Measurements from ENCODE around the gene MEGF11.

Gene MEGF11

DNA sequence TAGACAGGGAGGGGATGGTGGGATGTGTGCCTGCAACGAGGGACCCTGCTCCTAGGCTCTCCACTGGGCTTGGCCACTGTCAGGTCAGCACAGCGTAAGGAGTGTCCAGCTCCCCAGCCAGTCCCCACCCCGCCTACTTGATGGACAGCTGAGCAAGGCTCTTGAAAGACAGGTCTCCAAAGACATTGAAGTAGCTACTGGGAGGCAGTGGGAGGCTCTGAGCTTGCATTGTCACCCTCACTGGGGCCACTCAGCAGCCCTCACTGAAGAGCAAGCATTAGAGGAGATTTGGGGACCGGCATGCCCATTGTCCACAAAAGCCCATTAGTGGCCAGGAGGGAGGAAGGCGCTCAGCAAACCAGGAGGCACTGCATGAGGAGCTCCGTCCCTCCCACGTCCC lies 146.5 kb downstream of the MEGF11 start:
- no peak for DNase-seq

DNA sequence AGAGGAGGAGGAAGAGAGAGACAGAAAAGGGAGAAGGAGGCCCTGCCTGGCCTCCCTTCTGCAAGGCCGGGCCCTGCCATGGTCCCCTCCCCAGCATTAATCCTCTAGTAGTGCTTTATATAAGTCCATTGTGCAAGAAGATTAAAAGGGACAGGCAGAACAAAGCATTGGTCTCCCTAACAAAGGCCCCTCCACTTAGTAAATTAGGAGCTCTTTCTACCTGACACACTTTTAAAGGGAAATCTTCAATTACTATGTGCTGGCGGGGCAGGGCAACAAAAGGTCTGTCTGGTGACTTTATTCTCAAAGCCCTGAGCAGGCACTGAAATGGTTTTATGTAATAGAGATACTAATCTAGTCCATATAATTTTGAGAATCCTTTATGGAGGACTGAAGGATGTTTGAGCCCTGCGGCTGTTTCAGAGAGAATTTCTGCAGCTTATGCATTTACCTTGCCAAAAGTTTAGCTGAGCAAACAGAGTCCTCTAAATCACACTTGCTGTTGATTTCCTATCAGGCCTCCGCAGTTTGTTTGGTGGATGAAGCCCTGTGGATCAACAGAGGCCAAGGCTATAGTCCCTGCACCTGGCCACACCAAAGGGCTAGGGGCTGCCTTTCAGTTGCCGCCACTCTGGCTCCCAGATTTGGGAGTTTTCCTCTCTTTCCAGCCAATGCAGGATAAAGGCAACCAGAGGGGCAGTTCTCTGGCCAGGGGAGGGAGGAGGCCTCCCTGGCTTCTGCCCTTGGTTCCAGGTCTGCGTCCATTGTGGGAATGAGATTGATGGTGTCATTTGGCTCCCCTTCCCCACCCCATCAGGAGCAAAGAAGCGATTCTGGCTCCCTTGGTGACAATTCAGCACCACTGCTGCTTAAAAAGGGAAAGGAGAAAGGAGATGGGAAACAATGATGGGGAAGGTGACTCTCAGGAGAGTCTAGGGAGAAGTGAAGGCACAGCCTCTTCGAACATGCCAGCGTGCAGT lies 148.0 kb downstream of the MEGF11 start:
- no peak for DNase-seq

DNA sequence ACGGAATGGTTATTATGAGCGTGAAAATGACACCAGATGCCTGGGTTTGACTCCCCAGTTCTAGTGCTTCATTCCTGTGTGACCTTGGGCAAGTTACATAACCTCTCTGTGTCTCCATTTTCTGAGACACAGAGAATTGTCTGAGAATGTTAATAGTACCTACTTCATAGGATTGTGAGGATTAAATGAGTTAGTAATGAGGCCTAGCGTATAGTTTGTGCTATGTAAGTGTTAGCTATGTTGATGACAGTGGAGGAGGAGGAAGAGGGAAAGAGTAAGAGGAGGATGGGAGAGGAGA lies 150.3 kb downstream of the MEGF11 start:
- DNase-seq, result no peak

DNA sequence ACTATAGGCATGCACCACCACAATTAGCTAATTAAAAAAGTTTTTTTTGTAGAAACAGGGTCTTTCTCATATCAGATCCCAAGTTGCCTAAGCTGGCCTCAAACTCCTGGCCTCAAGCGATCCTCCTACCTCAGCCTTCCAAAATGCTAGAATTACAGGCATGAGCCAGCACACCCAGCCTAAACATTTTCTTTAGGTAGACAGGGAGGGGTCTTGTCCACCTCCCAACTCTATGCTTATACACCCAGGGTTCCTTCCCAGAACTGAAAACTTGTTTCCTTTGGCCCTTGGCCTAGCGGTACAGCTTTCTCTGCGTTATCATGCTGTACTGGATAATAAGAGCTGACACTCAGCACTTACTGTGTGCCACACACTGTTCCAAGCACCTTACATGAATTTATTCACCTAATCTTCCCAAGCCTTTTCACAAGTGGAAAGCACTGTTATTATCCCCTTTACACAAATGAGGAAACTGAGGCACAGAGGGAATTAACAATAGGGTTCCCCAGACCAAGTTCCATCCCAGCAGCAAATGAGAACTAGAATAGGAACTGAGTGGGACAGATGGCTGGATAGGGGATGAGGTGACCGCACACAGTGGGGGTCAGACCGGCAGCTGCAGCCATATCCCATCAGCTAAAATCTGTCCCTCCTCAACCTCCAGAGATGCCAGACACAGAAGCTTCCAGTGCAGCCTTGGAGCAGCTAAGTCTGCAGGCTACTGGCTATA lies 150.8 kb downstream of the MEGF11 start:
- no peak for DNase-seq

DNA sequence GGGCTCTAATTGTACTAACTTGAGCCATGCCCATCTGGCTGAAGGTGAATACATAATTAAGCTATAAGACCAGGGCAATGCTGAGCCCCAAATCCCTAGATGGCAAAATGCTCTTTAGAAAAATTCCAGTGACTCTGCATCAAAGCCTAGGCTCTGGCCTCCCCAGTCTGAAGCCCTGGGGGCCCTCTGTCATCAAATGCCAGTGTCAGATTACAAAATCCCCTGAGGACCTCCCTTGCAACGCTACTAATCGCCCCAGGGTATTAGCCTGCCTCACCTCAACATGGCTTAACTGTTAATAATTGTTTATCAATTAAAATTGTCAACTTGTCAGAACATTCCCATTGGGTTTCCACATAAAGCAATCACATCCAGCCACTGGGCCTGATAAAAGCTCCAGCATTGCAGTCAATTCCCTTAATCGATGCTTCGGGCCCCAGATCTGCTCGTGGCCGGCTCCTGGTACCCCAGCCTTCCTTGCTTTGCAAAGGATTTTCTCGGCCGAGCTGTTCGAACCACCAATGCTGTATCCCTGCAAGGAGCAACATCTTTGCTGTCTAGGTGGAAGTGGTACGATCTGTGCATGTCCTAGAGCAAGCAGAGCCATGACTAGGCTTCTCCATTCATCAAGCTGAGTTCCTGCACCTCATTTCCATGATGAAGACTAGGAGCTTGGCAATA lies 151.7 kb downstream of the MEGF11 start:
- DNase-seq, result no peak

DNA sequence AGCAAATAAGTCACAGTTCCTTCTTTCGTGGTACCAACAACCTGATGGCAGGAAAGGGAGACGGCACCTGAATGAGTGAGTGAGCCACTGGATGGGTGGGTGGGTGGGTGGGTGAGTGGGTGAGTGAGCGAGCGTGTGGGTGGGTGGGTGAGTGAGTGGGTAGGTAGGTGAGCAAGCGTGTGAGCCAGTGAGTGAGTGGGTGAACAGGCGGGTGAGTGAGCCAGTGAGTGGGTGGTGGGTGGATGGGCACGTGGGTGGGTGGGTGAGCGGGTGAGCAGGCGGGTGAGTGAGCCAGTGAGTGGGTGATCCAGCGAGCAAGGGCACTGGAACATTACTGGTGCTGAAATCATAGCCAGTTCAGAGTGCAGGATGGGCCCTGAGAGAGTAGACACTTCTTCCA lies 152.8 kb downstream of the MEGF11 start:
- no peak for DNase-seq

DNA sequence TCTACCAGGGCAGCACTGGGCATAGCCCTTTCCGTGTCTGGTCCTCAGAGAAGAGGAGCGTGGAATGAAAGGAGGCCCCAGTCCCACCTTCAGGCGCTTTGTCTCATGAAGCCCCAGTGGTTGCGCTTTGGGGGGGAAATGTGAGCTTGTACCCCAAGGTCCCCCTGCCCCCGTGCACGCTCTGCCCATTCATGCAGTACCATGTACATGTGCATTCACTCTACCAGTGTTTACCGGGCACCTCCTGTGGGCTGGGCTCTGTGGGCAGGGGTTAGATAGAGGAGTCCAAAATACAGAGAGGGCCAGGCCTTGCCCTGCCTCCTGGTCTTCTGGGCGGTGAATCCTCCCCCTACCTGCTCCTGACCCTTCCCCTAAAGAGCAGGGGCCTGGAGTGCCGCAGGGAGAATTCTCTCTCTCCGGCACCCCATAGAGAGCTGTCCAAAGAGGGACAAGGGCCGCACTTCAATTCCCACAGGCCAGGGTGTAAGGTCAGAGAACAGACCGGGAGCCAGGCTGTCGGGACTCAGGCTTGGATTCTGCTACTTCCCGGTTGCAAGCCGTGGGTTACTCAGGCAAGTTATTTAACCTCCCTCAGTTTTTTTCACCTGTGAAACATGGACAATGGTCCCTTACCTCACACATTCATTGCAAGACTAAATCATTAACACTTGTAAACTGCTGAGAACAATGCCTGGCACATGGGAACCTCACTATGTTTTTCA lies 153.4 kb downstream of the MEGF11 start:
- no peak for DNase-seq

DNA sequence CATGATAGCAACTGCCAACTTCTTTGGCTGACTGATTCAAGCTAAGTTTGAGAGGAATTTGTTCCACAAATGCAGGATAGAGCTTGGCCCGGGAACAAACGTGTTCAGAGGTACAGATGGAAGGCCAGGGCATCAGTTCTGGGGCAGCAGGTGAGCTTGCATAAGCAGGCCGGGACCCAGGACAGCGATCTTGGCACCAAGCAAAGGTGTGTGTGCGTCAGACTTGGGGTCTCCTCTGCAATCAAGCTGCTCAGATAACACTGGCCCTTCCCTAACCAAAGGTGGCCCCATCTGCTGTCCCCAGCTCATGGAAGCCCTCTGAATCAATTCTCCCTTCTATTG lies 155.6 kb downstream of the MEGF11 start:
- no peak for DNase-seq

DNA sequence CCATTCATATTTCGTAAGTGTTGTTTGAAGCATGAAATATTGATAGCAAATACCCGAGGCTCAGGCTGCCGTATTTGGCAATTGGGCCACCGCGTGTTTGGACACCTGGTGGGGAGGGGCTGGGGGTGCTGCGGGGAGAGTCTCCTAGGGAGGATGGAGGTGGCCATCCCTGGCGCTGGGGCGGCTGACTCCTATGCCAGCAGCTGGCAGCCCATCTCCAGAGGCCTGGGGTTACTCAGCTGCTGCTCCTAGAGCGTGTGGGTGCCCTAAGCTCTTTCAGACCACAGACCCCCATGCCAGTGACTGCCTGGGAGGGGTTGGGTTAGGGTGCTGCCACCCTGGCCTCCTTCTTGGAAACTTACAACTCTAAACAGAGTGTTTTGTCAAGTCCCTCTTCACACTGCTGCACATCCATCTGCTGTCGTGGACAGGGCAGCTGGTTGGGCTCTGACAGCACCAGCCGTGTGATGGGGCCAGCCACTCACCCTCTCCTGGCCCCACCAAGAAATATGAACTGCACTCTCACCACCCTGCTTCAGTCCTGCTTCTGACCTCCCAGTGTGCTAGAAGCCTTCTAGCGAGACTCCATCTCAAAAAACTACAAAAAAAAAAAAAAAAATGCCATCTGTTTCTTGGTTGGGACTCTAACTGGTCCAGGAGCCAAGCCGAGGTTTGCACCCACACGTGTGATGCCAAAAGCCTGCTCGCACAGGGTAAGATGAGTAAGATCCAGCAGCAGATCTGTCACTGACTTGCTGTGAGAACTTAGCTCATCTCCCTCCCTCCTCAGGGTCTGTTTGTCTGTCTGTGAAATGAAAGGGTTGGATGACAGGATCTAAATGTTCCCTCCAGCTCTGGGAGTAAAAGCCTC lies 156.2 kb downstream of the MEGF11 start:
- DNase-seq, result no peak

DNA sequence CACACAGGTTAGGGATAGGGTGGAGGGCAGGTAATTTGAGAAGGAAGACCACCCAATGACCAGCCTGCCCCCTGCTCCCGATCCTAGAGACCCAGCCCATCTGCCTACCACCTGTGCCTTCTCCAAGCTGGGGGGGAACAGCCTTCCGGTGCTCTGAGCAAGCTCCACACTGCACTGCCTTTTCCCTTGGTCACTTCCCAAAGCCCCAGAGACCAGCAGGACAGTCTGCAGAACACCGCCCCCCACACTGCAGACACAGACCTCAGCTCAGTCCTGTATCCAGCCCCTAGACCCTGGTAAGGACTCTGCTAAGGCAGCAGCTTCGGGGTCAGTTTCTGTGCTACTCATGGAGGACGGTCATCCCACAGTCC lies 156.9 kb downstream of the MEGF11 start:
- no peak for DNase-seq

DNA sequence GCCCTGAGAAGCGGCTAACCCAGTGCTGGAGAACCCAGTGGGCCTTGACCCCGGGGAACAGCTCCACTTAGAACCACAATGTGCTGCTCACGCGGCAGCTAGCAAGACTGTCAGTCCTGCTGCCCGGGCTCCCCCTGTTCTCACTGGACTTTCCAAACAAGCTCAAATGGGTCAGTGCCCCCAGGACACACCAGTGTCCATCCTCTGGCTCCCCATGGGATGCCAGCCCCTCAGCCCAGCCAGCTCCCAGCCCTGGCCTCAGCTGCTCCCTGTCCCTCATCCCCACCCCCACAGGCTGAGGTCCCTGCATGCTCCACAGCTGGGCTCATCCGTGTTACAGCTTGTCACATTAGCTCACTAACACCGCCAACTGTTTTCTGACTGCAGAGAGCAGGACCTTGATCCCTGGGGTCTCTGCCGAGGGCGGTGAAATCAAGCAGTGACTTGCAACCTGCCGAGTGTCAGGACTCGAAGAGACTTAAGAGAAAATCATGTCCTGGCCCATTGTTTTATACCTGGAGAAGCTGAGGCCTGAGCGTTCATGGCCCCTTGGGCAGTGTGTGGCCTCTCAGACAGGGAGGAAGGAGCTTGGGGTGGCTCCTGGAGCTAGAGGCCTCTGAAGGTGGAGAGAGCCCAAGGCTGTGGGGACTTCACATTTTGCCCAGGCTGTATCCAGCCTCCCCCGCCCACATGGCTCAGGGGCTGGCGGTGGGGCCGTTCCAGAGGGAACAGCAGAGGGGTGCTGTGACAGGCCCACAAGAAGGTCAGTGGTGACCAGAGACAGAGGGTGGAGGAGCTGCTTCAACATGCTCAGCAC lies 157.5 kb downstream of the MEGF11 start:
- DNase-seq, result no peak

DNA sequence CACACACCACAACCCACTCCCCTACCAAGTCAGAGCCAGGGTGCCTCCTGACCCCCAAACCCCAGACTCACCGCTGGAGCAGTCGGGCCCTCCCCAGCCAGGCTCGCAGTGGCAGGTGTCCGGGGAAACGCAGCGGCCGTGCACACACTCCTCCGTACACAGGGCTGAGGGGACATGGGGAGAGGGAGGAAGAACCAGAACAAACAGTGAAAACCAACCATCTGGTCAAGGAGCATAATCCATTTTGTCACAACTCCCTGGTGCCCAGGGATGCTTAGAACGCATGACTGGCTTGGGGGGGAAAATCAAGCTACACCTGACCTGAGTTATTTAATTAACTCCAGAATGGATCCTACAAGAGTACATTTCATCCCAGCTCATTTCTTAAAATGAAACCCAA lies 159.2 kb downstream of the MEGF11 start:
- no peak for DNase-seq

DNA sequence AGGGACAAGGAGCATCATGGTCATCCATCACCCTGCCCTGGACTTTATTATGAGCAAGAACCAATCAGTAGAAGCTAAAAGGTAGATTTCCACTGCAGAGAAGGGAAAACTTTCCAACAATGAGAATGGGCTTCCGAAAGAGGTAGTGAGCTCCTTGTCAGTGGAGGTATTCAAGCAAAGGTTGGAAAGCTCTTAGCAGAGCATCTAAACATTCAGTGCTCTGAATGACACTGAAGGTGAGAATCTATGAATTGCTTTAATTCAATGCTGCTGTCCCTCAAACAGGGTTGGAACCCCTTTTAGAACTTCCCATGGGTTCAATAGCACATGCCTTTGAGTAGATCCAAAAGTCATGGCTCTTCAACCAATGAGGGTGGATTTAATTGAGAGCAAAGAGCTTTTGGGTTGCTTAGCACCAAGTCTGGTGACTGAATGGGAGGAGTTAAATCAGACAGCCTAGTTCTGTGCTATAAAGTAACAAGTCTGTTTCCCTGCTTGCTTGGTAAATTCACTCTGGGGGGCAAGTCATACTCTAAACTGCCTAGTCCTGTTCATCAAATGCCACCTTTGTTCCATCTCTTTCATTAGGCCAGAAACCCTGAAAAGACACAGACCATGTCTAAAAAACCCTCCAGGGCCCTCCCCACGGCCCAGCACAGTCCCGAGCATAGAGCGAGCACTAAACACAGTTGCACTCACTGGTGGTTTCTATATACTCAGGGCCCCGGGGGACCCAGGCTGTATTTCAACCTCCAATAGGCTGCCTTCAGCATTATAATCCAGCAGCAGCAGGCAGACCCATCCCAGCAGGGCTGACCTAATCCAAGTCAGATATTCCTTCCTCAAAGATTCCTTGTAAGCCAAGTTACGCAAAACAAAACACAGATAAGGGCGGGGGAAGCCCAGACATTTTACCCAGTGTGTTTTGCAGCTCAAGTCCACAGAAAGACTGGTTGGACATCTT lies 161.2 kb downstream of the MEGF11 start:
- no peak for DNase-seq

DNA sequence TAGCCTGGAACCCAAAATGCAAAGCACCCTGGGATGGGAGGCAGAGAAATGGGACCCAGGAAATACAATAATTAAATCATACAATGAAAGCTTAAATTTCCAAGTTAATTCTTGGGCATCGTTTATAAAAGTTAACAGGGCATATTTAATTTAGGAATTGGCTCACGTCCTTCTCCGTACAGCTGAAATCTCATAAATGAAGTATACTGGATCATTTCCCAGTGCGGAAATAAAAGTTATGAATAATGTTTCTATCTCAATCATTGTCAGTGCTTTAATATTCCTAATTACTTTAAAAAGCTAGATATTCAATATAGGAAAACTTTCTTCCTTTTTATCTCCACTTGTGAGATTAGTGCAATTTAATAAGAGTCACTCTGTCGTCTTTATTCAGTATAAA lies 164.0 kb downstream of the MEGF11 start:
- no peak for DNase-seq

DNA sequence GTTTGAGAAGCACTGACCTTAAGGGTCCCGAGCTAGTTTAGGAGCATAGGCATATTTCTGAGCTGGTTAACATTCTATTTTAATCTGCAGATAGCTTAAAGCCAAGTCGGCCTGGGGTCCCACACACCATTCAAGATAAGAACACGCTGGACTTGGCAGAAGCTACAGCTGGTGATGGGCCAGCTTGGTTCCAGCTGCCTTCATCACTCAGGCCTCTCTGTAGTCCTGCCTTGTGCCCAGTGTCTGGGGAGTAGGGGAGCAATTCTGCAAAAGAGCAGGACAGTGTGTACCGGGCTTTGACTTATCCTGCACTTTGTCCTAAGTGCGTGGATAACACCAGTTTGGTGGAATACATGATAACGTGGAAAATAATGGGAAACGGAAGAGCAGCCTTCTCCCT lies 164.5 kb downstream of the MEGF11 start:
- no peak for DNase-seq

DNA sequence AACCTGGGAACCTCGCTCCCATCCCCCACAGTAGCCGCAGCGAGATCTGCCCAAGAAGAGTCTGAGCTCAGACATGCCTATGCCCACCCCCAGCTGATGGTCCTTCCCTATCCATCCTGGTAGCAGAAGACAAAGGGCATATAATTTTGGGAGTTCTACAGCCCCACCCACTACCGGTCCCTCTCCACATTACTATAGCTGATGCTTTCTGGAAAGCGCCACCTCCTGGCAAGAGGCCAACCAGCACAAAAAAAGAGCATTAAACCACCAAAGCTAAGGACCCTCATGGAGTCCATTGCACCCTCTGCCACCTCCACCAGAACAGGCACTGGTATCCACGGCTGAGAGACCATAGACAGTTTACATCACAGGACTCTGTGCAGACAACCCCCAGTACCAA lies 168.4 kb downstream of the MEGF11 start:
- DNase-seq, result no peak

DNA sequence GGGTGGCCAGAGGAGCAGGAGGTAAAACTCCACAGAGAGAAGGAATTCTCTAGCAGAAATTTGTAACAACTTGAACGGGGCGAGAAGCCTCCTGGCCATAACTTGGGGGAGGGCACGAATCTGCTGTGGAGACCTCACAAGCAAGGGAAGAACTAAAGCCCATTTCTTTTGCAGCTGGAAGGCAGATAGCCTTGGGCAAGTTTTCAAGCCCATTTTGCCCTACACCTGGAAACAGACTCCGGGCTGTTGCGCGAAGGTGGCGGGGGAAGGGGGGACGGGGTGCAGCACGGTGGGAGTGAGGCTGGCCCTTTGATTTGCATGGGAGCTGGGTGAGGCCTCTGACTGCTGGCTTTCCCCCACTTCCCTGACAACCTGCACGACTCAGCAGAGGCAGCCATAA lies 168.8 kb downstream of the MEGF11 start:
- DNase-seq, result no peak

DNA sequence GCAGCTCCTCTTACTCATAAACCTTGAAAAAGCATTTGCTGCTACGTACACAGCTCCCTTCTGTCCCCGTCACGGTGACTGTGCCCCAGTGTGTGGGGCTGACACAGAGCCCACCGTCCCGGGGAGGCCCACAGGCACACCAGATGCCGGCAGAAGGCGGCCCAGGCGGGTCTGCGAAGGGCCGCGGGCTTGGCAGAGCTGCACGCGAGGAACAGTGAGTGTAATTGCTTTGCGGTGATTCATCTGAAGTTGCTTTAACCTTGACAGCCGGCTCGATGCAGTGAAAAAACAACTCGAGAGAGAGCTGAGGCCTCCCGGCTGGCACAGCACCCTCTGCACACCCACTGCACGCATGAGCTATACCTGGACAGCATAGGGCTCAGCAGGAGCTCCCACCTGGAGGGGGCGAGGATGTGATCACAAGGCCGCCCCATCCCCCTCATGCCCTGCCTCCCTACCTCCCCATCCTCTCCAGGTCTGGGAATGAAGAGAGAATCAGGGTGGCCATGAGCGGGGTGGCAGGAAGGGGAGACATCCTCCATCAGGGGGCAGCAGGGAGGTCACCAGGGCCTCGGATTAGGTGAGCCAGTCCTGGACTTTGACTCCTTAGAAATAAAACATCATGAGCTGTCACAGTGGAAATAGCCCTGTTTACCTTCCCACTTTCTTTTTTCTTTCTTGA lies 172.7 kb downstream of the MEGF11 start:
- peak; percentile 54 for DNase-seq

DNA sequence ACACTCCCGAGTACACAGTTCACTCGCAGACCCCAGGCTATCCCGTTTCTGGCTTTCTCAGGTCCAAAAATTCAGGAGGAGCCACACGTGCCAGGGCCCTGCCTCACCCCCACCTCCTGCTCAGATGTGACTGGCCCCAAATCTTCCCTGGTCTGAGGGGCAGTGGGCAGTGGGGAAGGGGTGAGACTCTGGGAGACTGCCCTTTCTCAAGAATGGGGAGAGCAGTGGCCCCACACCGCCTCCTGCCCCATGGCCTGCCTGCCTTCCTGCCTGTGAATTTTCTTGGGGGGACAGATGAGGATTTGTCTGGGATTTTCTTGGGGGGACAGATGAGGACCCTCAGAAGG lies 174.6 kb downstream of the MEGF11 start:
- DNase-seq, result no peak
